ENCODE results near the gene CTSZ.

CTSZ gene

DNA sequence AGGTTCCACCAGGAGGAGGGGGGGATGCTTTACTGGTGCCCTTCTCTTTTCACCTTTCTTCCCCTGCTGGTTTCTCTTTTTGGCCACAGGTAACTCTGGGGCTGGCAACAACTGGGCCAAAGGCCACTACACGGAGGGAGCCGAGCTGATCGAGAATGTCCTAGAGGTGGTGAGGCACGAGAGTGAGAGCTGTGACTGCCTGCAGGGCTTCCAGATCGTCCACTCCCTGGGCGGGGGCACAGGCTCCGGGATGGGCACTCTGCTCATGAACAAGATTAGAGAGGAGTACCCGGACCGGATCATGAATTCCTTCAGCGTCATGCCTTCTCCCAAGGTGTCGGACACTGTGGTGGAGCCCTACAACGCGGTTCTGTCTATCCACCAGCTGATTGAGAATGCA lies 16.6 kb upstream of the CTSZ start:
- no peaks in the 10 kb centered on the region for H3K27me3 ChIP-seq (ENCODE audit: low read depth, low read length)
- no peak overlapping the region for H3K27ac ChIP-seq (ENCODE audit: low read length)
- H4K20me1 ChIP-seq (ENCODE audit: insufficient read depth, low read length): peaks cover 48% of the 10 kb centered on the region
- 0 out of 2 replicates have a peak, but pooled peaks cover 2% of the 10 kb centered on the region for H3K4me1 ChIP-seq (ENCODE audit: low read length)
- no peaks in the 10 kb centered on the region for H3K9me3 ChIP-seq (ENCODE audit: insufficient read depth, low read length)
- no peak overlapping the region for H2AFZ ChIP-seq (ENCODE audit: low read depth, low read length)
- H3K9ac ChIP-seq (ENCODE audit: low read length): no peak overlapping the region
- H3K79me2 ChIP-seq (ENCODE audit: low read length): peaks cover 45% of the 10 kb centered on the region
- TF ChIP-seq EZH2phosphoT487 (IDR thresholded peaks at IDR 0.05; ENCODE audit: low read depth) (no peak), CTCF (IDR thresholded peaks at IDR 0.05; ENCODE audit: low read depth, low read length) (no peak)
- peaks cover 66% of the 10 kb centered on the region for H3K36me3 ChIP-seq (replicated peaks; ENCODE audit: low read depth, low read length)
- no peak overlapping the region for H3K4me2 ChIP-seq (ENCODE audit: low read length)
- H3K4me3 ChIP-seq (ENCODE audit: low read length): no peak overlapping the region

DNA sequence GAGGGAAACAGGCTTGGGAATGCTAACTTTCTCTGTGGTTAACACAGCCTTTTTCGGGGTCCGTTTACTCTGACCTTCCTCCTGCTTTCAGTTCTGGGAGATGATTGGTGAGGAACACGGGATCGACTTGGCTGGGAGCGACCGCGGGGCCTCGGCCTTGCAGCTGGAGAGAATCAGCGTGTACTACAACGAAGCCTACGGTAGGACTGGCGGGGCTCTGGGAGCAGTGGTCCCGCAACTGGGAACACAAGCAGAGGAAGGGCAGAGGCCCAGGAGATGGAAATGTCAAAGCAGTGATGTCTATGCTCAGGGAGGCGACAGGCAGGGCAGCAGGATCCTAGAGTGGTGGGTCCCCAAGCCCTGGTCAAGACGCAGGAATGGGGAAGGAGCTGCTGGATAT lies 15.7 kb upstream of the CTSZ start:
- no peak overlapping the region for H3K4me2 ChIP-seq (ENCODE audit: low read length)
- H3K27me3 ChIP-seq (ENCODE audit: low read depth, low read length): no peaks in the 10 kb centered on the region
- H3K79me2 ChIP-seq (ENCODE audit: low read length): peaks cover 36% of the 10 kb centered on the region
- no peak overlapping the region for H2AFZ ChIP-seq (ENCODE audit: low read depth, low read length)
- no peak for TF ChIP-seq EZH2phosphoT487 (IDR thresholded peaks at IDR 0.05; ENCODE audit: low read depth)
- TF ChIP-seq CTCF (IDR thresholded peaks at IDR 0.05; ENCODE audit: low read depth, low read length): no peak
- no peak overlapping the region for H3K4me3 ChIP-seq (ENCODE audit: low read length)
- H3K4me1 ChIP-seq (ENCODE audit: low read length): no peaks in the 10 kb centered on the region
- H3K9ac ChIP-seq (ENCODE audit: low read length): no peak overlapping the region
- H4K20me1 ChIP-seq (ENCODE audit: insufficient read depth, low read length): peaks cover 42% of the 10 kb centered on the region
- H3K36me3 ChIP-seq (replicated peaks; ENCODE audit: low read depth, low read length): peaks cover 58% of the 10 kb centered on the region
- H3K27ac ChIP-seq (ENCODE audit: low read length): no peak overlapping the region
- no peaks in the 10 kb centered on the region for H3K9me3 ChIP-seq (ENCODE audit: insufficient read depth, low read length)

GRCh38 chr20:59020938-59021551 lies 14.0 kb upstream of the CTSZ start:
- Histone ChIP-seq H3K79me2 (ENCODE audit: low read length) (peaks cover 19% of the 10 kb centered on the region), H4K20me1 (ENCODE audit: insufficient read depth, low read length) (peaks cover 25% of the 10 kb centered on the region), H2AFZ (ENCODE audit: low read depth, low read length) (no peak overlapping the region), H3K4me3 (ENCODE audit: low read length) (no peak overlapping the region), H3K36me3 (replicated peaks; ENCODE audit: low read depth, low read length) (peaks cover 42% of the 10 kb centered on the region), H3K9ac (ENCODE audit: low read length) (no peak overlapping the region), H3K4me2 (ENCODE audit: low read length) (no peak overlapping the region), H3K27ac (ENCODE audit: low read length) (no peak overlapping the region), H3K27me3 (ENCODE audit: low read depth, low read length) (no peaks in the 10 kb centered on the region), H3K9me3 (ENCODE audit: insufficient read depth, low read length) (no peaks in the 10 kb centered on the region), H3K4me1 (ENCODE audit: low read length) (peaks cover 9% of the 10 kb centered on the region)
- no peak for TF ChIP-seq EZH2phosphoT487 (IDR thresholded peaks at IDR 0.05; ENCODE audit: low read depth)
- no peak for TF ChIP-seq CTCF (IDR thresholded peaks at IDR 0.05; ENCODE audit: low read depth, low read length)

GRCh38 chr20:59019217-59019616 lies 12.2 kb upstream of the CTSZ start, which contains the start of gene TUBB1:
Gene TUBB1 (plus strand): TSS chr20:59019429. CDS start chr20:59019523, 94 bp downstream.
- Histone ChIP-seq H3K79me2 (ENCODE audit: low read length) (peaks cover 3% of the 10 kb centered on the region; the same call in 1 of the 2 replicates), H3K27ac (ENCODE audit: low read length) (no peak within 1 kb of the TSS), H3K4me3 (ENCODE audit: low read length) (no peak within 1 kb of the TSS), H4K20me1 (ENCODE audit: insufficient read depth, low read length) (peaks cover 7% of the 10 kb centered on the region; the same call in 1 of the 2 replicates), H3K27me3 (ENCODE audit: low read depth, low read length) (no peaks in the 10 kb centered on the region), H2AFZ (ENCODE audit: low read depth, low read length) (no peak within 1 kb of the TSS), H3K4me1 (ENCODE audit: low read length) (peaks cover 9% of the 10 kb centered on the region), H3K4me2 (ENCODE audit: low read length) (no peak within 1 kb of the TSS), H3K36me3 (replicated peaks; ENCODE audit: low read depth, low read length) (peaks cover 24% of the 10 kb centered on the region), H3K9me3 (ENCODE audit: insufficient read depth, low read length) (no peaks in the 10 kb centered on the region), H3K9ac (ENCODE audit: low read length) (no peak within 1 kb of the TSS)
- TF ChIP-seq CTCF (IDR thresholded peaks at IDR 0.05; ENCODE audit: low read depth, low read length) (no peak), EZH2phosphoT487 (IDR thresholded peaks at IDR 0.05; ENCODE audit: low read depth) (no peak)

Data from OCI-LY3 (cell line).